Frontal cortex (tissue), 4 donors: ENCODE results near the gene ADAM12. TPM values are rescaled to one million over a fixed set of nuclear protein-coding genes. Genes with fewer than 3 reads are reported as not detected.

Source experiments
- DNase-seq, 2 donors: peaks; one replicate each; pipeline ENCODE4 v3.0.0; 2012; ENCODE audit warnings: low spot score in 2 of 2
- FAIRE-seq: peaks from 2 replicates; lab custom pipeline; 2012; peaks lifted over from hg19 to GRCh38; lab: Jason Lieb, UNC
- total RNA-seq: library from RNA; depleted of rRNA; stranded (reverse); fragments of >200 nt; gene quantifications from one replicate; pipeline ENCODE4 v1.2.3, GENCODE V29; 2014
- donor health status: control.
- donor health status: control.
- donor health status: control.

Gene ADAM12
- total RNA-seq, 1 donor from 2014 or later: 2.9 TPM

- DNase-seq (no peak), FAIRE-seq (no peak)
Observed at GRCh38 chr10:126221874-126222273, 166.4 kb downstream of the ADAM12 start.

- DNase-seq (no peak), FAIRE-seq (no peak)
Observed at GRCh38 chr10:126218778-126219649, 169.3 kb downstream of the ADAM12 start.

GRCh38 chr10:126218174-126218573, 170.1 kb downstream of the ADAM12 start:
- FAIRE-seq: no peak

GRCh38 chr10:126216632-126216961, 171.7 kb downstream of the ADAM12 start:
- no peak for DNase-seq
- no peak for FAIRE-seq

More at GRCh38 chr10:126218174-126218573, 170.1 kb downstream of the ADAM12 start:
- no peak for DNase-seq

- DNase-seq: no peak
- no peak for FAIRE-seq
Observed at GRCh38 chr10:126215746-126216631, 172.3 kb downstream of the ADAM12 start.

GRCh38 chr10:126214679-126215078, 173.6 kb downstream of the ADAM12 start:
- no peak for FAIRE-seq

GRCh38 chr10:126214021-126214420, 174.3 kb downstream of the ADAM12 start:
- DNase-seq: no peak

More at GRCh38 chr10:126214679-126215078, 173.6 kb downstream of the ADAM12 start:
- DNase-seq: no peak

GRCh38 chr10:126212738-126213137, 175.5 kb downstream of the ADAM12 start:
- no peak for FAIRE-seq
- DNase-seq: no peak

More at GRCh38 chr10:126214021-126214420, 174.3 kb downstream of the ADAM12 start:
- FAIRE-seq: no peak

- DNase-seq (no peak), FAIRE-seq (no peak)
Observed at GRCh38 chr10:126210051-126210651, 178.1 kb downstream of the ADAM12 start.

- FAIRE-seq (no peak), DNase-seq (no peak)
Observed at GRCh38 chr10:126209451-126209850, 178.8 kb downstream of the ADAM12 start.

GRCh38 chr10:126208726-126209302, 179.5 kb downstream of the ADAM12 start:
- FAIRE-seq (no peak), DNase-seq (no peak)

GRCh38 chr10:126207851-126208250, 180.4 kb downstream of the ADAM12 start:
- DNase-seq: no peak
- FAIRE-seq: no peak

- FAIRE-seq (peak; percentile 40), DNase-seq (no peak)
Observed at GRCh38 chr10:126207313-126207771, 180.9 kb downstream of the ADAM12 start.

GRCh38 chr10:126205486-126206205, 182.6 kb downstream of the ADAM12 start:
- DNase-seq (no peak), FAIRE-seq (no peak)

GRCh38 chr10:126204320-126204719, 184.0 kb downstream of the ADAM12 start:
- DNase-seq (no peak), FAIRE-seq (no peak)

- no peak for DNase-seq
- FAIRE-seq: no peak
Observed at GRCh38 chr10:126203746-126204145, 184.5 kb downstream of the ADAM12 start.

GRCh38 chr10:126201603-126202002, 186.7 kb downstream of the ADAM12 start:
- no peak for FAIRE-seq
- DNase-seq: no peak

- FAIRE-seq (no peak), DNase-seq (no peak)
Observed at GRCh38 chr10:126199221-126199998, 188.9 kb downstream of the ADAM12 start.
